Hindlimb muscle (tissue), 1 donor: Measurements from ENCODE around the gene LARGE1. TPM values are rescaled to one million over a fixed set of nuclear protein-coding genes. Genes with fewer than 3 reads are reported as not detected.
"Not testable (repeated sequence)": the region's sequence is repeated elsewhere in the genome, so short reads cannot be mapped to it uniquely, and the experiment has no call there.

Source experiments
- DNase-seq: peaks from one replicate; pipeline ENCODE4 v3.0.0-alpha.2; 2013
- polyA plus RNA-seq: library from polyadenylated mRNA; unstranded; fragments of 120-200 nt; gene quantifications from one replicate; pipeline ENCODE4 v1.2.1, GENCODE V29; 2013; ENCODE audit not compliant: insufficient read length

Gene LARGE1
- polyA plus RNA-seq, 1 donor = 8.7 TPM

- no peak for DNase-seq
Measured at GRCh38 chr22:33883961-33884808, 36.1 kb downstream of the LARGE1 start.

GRCh38 chr22:33883561-33883960 is 36.7 kb downstream of the LARGE1 start:
- no peak for DNase-seq

GRCh38 chr22:33882991-33883390 is 37.3 kb downstream of the LARGE1 start:
- no peak for DNase-seq

- no peak for DNase-seq
Measured at GRCh38 chr22:33880986-33881385, 39.3 kb downstream of the LARGE1 start.

GRCh38 chr22:33879796-33880195 is 40.5 kb downstream of the LARGE1 start:
- no peak for DNase-seq

- no peak for DNase-seq
Measured at GRCh38 chr22:33875316-33875715, 45.0 kb downstream of the LARGE1 start.

- no peak for DNase-seq
Measured at GRCh38 chr22:33874206-33874605, 46.1 kb downstream of the LARGE1 start.

- DNase-seq = no peak
Measured at GRCh38 chr22:33873666-33874065, 46.6 kb downstream of the LARGE1 start.

GRCh38 chr22:33873186-33873585 is 47.1 kb downstream of the LARGE1 start:
- no peak for DNase-seq

GRCh38 chr22:33871935-33872334 is 48.3 kb downstream of the LARGE1 start:
- no peak for DNase-seq

GRCh38 chr22:33869946-33870345 is 50.3 kb downstream of the LARGE1 start:
- no peak for DNase-seq

- DNase-seq = no peak
Measured at GRCh38 chr22:33867971-33868370, 52.3 kb downstream of the LARGE1 start.

- no peak for DNase-seq
Measured at GRCh38 chr22:33867118-33867866, 53.0 kb downstream of the LARGE1 start.

- no peak for DNase-seq
Measured at GRCh38 chr22:33866511-33866910, 53.8 kb downstream of the LARGE1 start.

- DNase-seq = no peak
Measured at GRCh38 chr22:33865996-33866395, 54.3 kb downstream of the LARGE1 start.

GRCh38 chr22:33865248-33865647 is 55.0 kb downstream of the LARGE1 start:
- no peak for DNase-seq

GRCh38 chr22:33864723-33865130 is 55.5 kb downstream of the LARGE1 start:
- DNase-seq = no peak

GRCh38 chr22:33861216-33861875 is 58.9 kb downstream of the LARGE1 start:
- DNase-seq = no peak

GRCh38 chr22:33860386-33860785 is 59.9 kb downstream of the LARGE1 start:
- no peak for DNase-seq

- DNase-seq = no peak
Measured at GRCh38 chr22:33859311-33859710, 61.0 kb downstream of the LARGE1 start.

GRCh38 chr22:33858653-33859052 is 61.6 kb downstream of the LARGE1 start:
- not testable (repeated sequence) for DNase-seq

GRCh38 chr22:33857767-33858166 is 62.5 kb downstream of the LARGE1 start:
- not testable (repeated sequence) for DNase-seq

GRCh38 chr22:33854724-33855123 is 65.6 kb downstream of the LARGE1 start:
- no peak for DNase-seq
